Nephron (organoid): ENCODE measurements around the gene RABL6.

Source experiments
- H3K27ac Mint-ChIP-seq, 3 experiments: 2 replicates each; pipeline ENCODE4 v1.8.0; 2020; ENCODE audit warnings: mixed read lengths in 3 of 3, mild to moderate bottlenecking in 2 of 3, moderate library complexity in 1 of 3
- H3K27me3 Mint-ChIP-seq: 2 replicates; pipeline ENCODE4 v1.8.0; 2021; ENCODE audit warnings: low read depth, mild to moderate bottlenecking, moderate library complexity, mixed read lengths
- H3K36me3 Mint-ChIP-seq: 2 replicates; pipeline ENCODE4 v1.8.0; 2020; ENCODE audit warnings: low read depth, mixed read lengths
- H3K4me1 Mint-ChIP-seq: 2 replicates; pipeline ENCODE4 v1.8.0; 2020; ENCODE audit warnings: mixed read lengths
- H3K4me3 Mint-ChIP-seq, 3 experiments: 2 replicates each; pipeline ENCODE4 v1.8.0; 2020; ENCODE audit warnings: mild to moderate bottlenecking in 3 of 3, mixed read lengths in 3 of 3, moderate library complexity in 2 of 3
- H3K9me3 Mint-ChIP-seq: 2 replicates; pipeline ENCODE4 v1.8.0; 2020; ENCODE audit warnings: mixed read lengths
- TF ChIP-seq, protein P1 (sequence below), 3 experiments: fragments of 200-600 bp; sonication (generic); IDR thresholded peaks; one replicate each; pipeline ENCODE4 v1.5.0; 2021; ENCODE audit warnings: antibody characterized with exemption in 3 of 3; ENCODE audit not compliant: unreplicated experiment in 3 of 3

The RABL6 gene

DNA sequence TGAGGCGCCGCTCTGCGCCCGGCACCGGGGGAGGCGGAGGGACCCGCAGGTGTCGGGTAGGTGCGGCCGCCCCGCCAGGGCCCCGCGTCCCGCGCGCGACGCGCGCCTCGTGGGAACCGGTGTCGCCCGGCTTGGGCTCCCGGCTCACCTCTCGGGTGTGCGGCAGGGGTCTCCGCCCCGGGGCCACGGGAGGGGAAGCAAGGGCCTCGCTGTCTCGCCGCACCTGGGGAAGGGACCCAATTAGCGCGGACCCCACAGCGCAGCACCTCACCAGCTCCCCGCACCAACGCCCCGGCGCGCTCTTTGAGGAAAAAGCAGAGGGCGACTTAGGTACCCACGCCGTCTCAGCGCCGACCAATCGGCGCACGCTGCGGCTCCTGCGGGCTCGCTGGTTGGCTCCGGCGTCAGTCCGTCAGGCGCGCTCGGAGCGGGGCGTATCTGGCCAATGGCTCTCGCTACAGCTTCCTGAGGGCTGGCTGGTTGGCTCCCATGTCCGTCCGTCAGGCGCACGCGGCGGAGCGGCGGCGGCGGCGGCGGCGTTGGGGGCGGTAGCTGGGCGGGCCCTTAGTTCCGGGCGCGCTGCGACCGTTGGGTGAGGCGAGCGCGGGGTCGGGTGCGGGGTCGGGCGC, 78.3 kb downstream of the RABL6 start, which contains the start of gene TRAF2:
Gene TRAF2 (plus strand): TSS at position 567 of the 629 bp plus-strand sequence. CDS start 12,225 bp downstream, outside the sequence.
- peaks cover 8% of the 10 kb centered on the region for H3K4me1 Mint-ChIP-seq
- TF ChIP-seq, protein P1, sequence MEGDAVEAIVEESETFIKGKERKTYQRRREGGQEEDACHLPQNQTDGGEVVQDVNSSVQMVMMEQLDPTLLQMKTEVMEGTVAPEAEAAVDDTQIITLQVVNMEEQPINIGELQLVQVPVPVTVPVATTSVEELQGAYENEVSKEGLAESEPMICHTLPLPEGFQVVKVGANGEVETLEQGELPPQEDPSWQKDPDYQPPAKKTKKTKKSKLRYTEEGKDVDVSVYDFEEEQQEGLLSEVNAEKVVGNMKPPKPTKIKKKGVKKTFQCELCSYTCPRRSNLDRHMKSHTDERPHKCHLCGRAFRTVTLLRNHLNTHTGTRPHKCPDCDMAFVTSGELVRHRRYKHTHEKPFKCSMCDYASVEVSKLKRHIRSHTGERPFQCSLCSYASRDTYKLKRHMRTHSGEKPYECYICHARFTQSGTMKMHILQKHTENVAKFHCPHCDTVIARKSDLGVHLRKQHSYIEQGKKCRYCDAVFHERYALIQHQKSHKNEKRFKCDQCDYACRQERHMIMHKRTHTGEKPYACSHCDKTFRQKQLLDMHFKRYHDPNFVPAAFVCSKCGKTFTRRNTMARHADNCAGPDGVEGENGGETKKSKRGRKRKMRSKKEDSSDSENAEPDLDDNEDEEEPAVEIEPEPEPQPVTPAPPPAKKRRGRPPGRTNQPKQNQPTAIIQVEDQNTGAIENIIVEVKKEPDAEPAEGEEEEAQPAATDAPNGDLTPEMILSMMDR (IDR thresholded peaks at IDR 0.05; ENCODE audit: unreplicated experiment in 3 of 3): no peak
- no peaks in the 10 kb centered on the region for H3K36me3 Mint-ChIP-seq
- H3K9me3 Mint-ChIP-seq: no peaks in the 10 kb centered on the region
- no peaks in the 10 kb centered on the region for H3K27me3 Mint-ChIP-seq
- H3K4me3 Mint-ChIP-seq: peak within 1 kb of the TSS; percentile 82 to 89 (median 87)
- H3K27ac Mint-ChIP-seq: peak within 1 kb of the TSS; percentile 38 to 92 (median 85)

DNA sequence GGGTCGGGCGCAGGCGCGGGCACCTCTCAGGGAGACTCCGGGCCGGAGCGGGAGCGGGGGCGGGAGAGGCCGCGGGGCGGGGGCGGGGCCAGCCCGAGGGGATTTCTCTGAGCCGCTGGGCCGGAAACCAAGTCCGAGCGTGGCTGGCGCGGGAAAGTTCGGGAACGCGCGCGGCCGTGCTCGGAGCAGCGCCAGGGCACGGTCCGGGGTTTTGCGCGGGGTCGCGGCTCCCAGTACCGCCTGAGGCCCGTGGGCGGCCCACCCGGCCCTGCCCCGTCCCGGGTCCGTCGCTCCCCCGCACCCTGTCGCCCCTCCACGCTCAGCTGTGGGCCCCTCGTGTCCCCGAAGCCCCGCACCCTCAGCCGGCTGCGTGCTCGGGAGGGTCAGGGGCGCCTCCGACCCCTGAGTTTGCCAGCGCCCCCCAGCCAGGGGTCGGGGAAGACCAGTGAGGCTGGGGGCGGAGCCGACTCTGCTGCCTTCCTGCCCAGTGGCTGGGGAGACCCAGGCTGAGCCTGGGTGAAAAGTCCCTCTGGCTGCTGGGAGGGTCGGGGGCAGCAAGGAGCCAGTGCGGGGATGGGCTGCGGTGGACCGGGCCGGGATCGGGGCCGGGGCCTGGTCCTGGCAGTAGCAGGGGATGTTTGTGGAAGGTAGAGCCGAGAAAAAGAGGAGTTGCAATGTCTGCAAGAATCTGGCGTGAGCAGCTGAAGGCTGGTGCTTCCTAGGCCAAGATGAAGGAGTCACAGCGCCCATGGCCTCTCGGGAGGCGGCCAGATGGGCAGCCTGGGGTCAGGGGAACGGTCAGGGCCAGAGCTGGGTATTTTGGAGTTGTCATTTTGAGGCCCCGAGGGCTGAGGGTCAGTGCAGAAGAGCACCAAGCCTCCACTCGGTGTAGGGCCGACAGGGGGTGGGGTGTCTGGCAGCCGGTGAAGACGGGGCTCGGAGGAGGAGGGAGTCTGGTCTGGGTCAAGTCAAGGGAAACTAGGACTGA, 79.2 kb downstream of the RABL6 start:
- Mint-ChIP-seq H3K4me1 (peaks cover 8% of the 10 kb centered on the region), H3K4me3 (peak overlapping the region; percentile 82 to 89 (median 87)), H3K27ac (peak overlapping the region; percentile 38 to 92 (median 85)), H3K9me3 (no peaks in the 10 kb centered on the region), H3K27me3 (no peaks in the 10 kb centered on the region), H3K36me3 (no peaks in the 10 kb centered on the region)
- TF ChIP-seq, protein P1 (IDR thresholded peaks at IDR 0.05; ENCODE audit: unreplicated experiment in 3 of 3): no peak

DNA sequence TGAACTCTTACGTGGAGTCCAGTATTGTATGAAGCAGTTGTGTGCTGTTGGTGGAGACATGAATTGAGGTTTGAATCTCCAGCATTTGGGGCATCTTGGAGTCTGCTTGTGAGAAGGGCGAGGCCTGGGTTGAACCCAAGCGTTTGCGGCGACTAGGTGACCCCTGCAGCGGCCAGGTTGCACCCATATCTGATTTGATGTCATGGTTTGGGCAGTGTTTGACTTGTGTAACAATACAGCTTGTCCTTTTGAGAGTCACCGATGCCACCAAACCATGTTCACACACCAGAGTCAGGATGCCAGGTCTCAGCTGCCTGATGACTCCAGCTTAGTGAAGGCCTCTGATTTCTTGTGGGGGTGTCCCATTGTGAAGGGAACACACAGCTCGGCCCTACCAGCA, 80.7 kb downstream of the RABL6 start:
- TF ChIP-seq, protein P1 (IDR thresholded peaks at IDR 0.05; ENCODE audit: unreplicated experiment in 3 of 3): no peak
- H3K27me3 Mint-ChIP-seq: no peaks in the 10 kb centered on the region
- peak overlapping the region in 2 of 3 experiments; percentile 8 to 9 for H3K4me3 Mint-ChIP-seq
- no peaks in the 10 kb centered on the region for H3K36me3 Mint-ChIP-seq
- peaks cover 8% of the 10 kb centered on the region for H3K4me1 Mint-ChIP-seq
- H3K27ac Mint-ChIP-seq: no peak overlapping the region
- no peaks in the 10 kb centered on the region for H3K9me3 Mint-ChIP-seq

DNA sequence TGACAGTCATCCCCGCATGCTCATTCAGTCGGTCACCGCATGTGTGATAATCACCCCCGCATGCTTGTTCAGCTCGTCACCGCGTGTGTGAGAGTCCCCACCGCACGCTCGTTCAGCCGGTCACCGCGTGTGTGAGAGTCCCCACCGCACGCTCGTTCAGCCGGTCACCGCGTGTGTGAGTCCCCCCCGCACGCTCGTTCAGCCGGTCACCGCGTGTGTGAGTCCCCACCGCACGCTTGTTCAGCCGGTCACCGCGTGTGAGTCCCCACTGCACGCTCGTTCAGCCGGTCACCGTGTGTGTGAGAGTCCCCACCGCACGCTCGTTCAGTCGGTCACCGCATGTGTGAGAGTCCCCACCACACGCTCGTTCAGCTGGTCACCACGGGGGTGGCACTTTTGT, 82.1 kb downstream of the RABL6 start:
- peaks cover 8% of the 10 kb centered on the region for H3K4me1 Mint-ChIP-seq
- H3K27ac Mint-ChIP-seq: no peak overlapping the region
- H3K9me3 Mint-ChIP-seq: no peaks in the 10 kb centered on the region
- peak overlapping the region in 1 of 3 experiments; percentile 12 for H3K4me3 Mint-ChIP-seq
- TF ChIP-seq, protein P1 (IDR thresholded peaks at IDR 0.05; ENCODE audit: unreplicated experiment in 3 of 3): no peak
- no peaks in the 10 kb centered on the region for H3K36me3 Mint-ChIP-seq
- H3K27me3 Mint-ChIP-seq: no peaks in the 10 kb centered on the region

DNA sequence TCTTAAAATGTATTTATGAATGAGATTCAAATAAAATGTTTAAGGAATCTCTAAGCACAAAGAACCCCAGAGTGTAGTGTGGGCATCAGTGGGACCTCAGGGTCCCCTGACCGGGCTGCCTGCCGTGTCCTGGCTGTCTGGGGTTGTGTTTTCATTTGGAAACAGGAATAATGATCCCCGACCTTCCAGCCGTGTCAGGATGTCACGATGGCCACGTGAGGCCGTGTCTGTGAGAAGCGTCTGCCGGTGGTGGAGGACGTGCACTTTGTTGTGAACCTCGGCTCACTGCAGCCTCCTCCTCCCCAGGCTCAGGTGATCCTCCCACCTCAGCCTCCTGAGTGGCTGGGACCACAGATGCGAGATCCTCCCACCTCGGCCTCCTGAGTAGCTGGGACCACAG, 82.9 kb downstream of the RABL6 start:
- Mint-ChIP-seq H3K27me3 (no peaks in the 10 kb centered on the region), H3K9me3 (no peaks in the 10 kb centered on the region), H3K4me3 (no peak overlapping the region), H3K4me1 (peaks cover 8% of the 10 kb centered on the region), H3K27ac (no peak overlapping the region), H3K36me3 (no peaks in the 10 kb centered on the region)
- TF ChIP-seq, protein P1 (IDR thresholded peaks at IDR 0.05; ENCODE audit: unreplicated experiment in 3 of 3): no peak
